ENCODE measurements around the gene ZNF229. TPM values are rescaled to one million over a fixed set of nuclear protein-coding genes. Genes with fewer than 3 reads are reported as not detected.
A peak's percentile ranks its signal among the peaks of the same experiment; 100 is the strongest.
"Not testable (repeated sequence)": the region's sequence is repeated elsewhere in the genome, so short reads cannot be mapped to it uniquely, and the experiment has no call there.

The ZNF229 gene
- total RNA-seq, 4 donors from 2014 or later: 1.1 to 3.4 (median 2.3) TPM

GRCh38 chr19:44430956-44431355 is 17.3 kb downstream of the ZNF229 start:
- Histone ChIP-seq H3K27me3 (no peaks in the 10 kb centered on the region), H3K9me3 (peaks cover 0 to 98% (median 75%) of the 10 kb centered on the region in 3 donors), H3K27ac (no peak overlapping the region), H3K4me1 (no peaks in the 10 kb centered on the region), H3K4me3 (no peak overlapping the region), H3K36me3 (peaks cover 0 to 73% (median 0%) of the 10 kb centered on the region in 3 donors)
- TF ChIP-seq POLR2A (IDR thresholded peaks at IDR 0.05): no peak
- TF ChIP-seq CTCF (IDR thresholded peaks at IDR 0.05): no peak
- DNase-seq: no peak
- intact Hi-C loops (cut with DNase I): no loop called here
- WGBS, 2 donors: 65 to 85% methylated on average over 1 of the region's 1 CpG

- 87 to 94% methylated on average over 4 to 6 of the region's 15 CpGs for WGBS, 2 donors
- H3K27me3 ChIP-seq; DNase-seq; H3K4me1 ChIP-seq; H3K27ac ChIP-seq; intact Hi-C loops (cut with DNase I); H3K36me3 ChIP-seq; H3K4me3 ChIP-seq: not testable (repeated sequence)
- peaks cover 0 to 77% (median 7%) of the 10 kb centered on the region in 3 donors for H3K9me3 ChIP-seq
Observed at GRCh38 chr19:44415553-44415952, 32.7 kb downstream of the ZNF229 start.

- no peak for DNase-seq
- Histone ChIP-seq H3K4me1 (peaks cover 0 to 14% (median 0%) of the 10 kb centered on the region in 3 donors), H3K27ac (peak within 1 kb of the TSS in 2 of 4 donors; percentile 30 to 42), H3K4me3 (peak within 1 kb of the TSS; percentile 32 to 67 (median 56)), H3K36me3 (peaks cover 0 to 3% (median 0%) of the 10 kb centered on the region in 3 donors), H3K27me3 (no peaks in the 10 kb centered on the region), H3K9me3 (peaks cover 0 to 46% (median 0%) of the 10 kb centered on the region in 3 donors)
- WGBS, 2 donors: 9 to 12% methylated on average over 27 to 34 of the region's 43 CpGs
- intact Hi-C loops (cut with DNase I): no loop called here
- TF ChIP-seq POLR2A (IDR thresholded peaks at IDR 0.05): no peak
Observed at GRCh38 chr19:44401139-44402115, 46.8 kb downstream of the ZNF229 start, which contains the start of gene ZNF285. TSS of gene ZNF285 (minus strand) at chr19:44401608. CDS start at chr19:44397213, 4,395 bp downstream.

GRCh38 chr19:44389268-44389667 is 59.0 kb downstream of the ZNF229 start:
- 87 to 90% methylated on average over 4 of the region's 4 CpGs for WGBS, 2 donors
- intact Hi-C loops (cut with DNase I); H3K27ac ChIP-seq; H3K27me3 ChIP-seq; H3K4me1 ChIP-seq; DNase-seq; H3K4me3 ChIP-seq: not testable (repeated sequence)
- H3K36me3 ChIP-seq: peaks cover 0 to 55% (median 0%) of the 10 kb centered on the region in 3 donors
- H3K9me3 ChIP-seq: peaks cover 0 to 55% (median 10%) of the 10 kb centered on the region in 3 donors

Other genes starting within 250 kb of the ZNF229 start
- 10 to 100 TPM in 1 of 4 donors, 1 to 10 TPM in 3; 4.7 to 16.4 (median 8.8) TPM for gene ZNF227, start 235.9 kb downstream of the ZNF229 start, total RNA-seq
- gene ZNF233, start 188.6 kb downstream of the ZNF229 start, total RNA-seq: under 1 TPM in 1 of 4 donors, not detected in 3; 0.57 TPM
- 1 to 10 TPM; 1.8 to 3.6 (median 2.1) TPM for gene ZNF235, start 143.4 kb downstream of the ZNF229 start, total RNA-seq
- gene ZNF112, start 91.8 kb downstream of the ZNF229 start, total RNA-seq: 1 to 10 TPM in 3 of 4 donors, under 1 TPM in 1; 0.83 to 5.9 (median 2.6) TPM
- gene ZNF285, start 46.9 kb downstream of the ZNF229 start, total RNA-seq: 1 to 10 TPM in 2 of 4 donors, under 1 TPM in 2; 0.18 to 2.8 (median 0.80) TPM
- gene ZNF180, start 52.0 kb upstream of the ZNF229 start, total RNA-seq: 10 to 100 TPM in 1 of 4 donors, 1 to 10 TPM in 3; 5.9 to 24.2 (median 7.5) TPM
- not detected for gene CEACAM20, start 81.2 kb upstream of the ZNF229 start, total RNA-seq
- gene IGSF23, start 165.1 kb upstream of the ZNF229 start, total RNA-seq: not detected
- gene PVR, start 195.4 kb upstream of the ZNF229 start, total RNA-seq: 10 to 100 TPM; 13.2 to 21.9 (median 20.9) TPM
- 1 to 10 TPM; 2.3 to 7.6 (median 4.6) TPM for gene CEACAM19, start 223.0 kb upstream of the ZNF229 start, total RNA-seq

Measured in esophagus squamous epithelium (tissue), 5 donors.